ENCODE results near the gene MAP3K7. TPM values are rescaled to one million over a fixed set of nuclear protein-coding genes. Genes with fewer than 3 reads are reported as not detected.

The MAP3K7 gene
- total RNA-seq, 1 experiment from 2014 or later = 17.1 TPM

DNA sequence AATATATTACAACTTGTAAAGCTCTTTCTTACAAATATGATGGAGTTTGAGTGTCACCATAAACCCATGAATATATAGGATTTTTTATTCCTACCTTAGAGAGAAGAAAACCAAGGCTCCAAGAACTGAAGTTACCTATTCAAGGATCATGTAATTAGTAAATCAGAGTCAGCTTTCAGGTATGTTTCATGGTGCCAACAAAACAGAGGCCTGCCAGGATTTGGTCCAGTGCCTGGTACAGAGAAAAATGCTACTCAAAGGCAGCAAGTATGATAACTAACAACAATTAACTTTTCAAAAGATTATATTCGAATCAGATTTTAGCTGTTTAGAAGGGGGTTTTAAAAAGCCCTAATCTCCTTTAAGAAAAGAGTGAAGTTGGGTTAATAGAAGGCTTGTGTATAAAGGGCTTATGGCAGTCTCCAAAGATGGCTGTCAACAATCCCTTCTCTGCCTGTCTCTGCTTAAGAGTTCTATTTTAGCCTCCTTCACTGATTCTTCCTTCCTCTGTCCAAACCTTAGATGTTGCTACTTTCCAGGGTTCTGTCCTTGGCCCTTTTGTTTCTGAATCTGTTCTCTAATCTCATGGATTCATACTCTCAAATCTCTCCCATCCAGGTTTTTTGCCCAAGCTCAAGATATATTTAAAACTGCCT lies 7.8 kb downstream of the MAP3K7 start:
- no peak overlapping the region for H3K4me2 ChIP-seq (ENCODE audit: low read length)
- no peak for ATAC-seq
- H3K9me3 ChIP-seq (ENCODE audit: low read length) = no peaks in the 10 kb centered on the region
- no TSS peak for BruUV-seq (replicated peaks)
- H3K9ac ChIP-seq (ENCODE audit: low read length) = no peak overlapping the region
- no peaks in the 10 kb centered on the region for H3F3A ChIP-seq (ENCODE audit: low read length, unreplicated experiment)
- CTCF ChIA-PET = no interaction called here
- H2AFZ ChIP-seq (ENCODE audit: low read length) = no peak overlapping the region
- no peak for DNase-seq
- no peaks in the 10 kb centered on the region for H3K9me2 ChIP-seq (replicated peaks; ENCODE audit: low read length)
- H3K4me3 ChIP-seq (ENCODE audit: low read length) = no peak overlapping the region
- no peaks in the 10 kb centered on the region for H3K27me3 ChIP-seq (ENCODE audit: low read length)
- TF ChIP-seq EZH2phosphoT487 (IDR thresholded peaks at IDR 0.05; ENCODE audit: borderline replicate concordance, low read length) (no peak), EZH2 (IDR thresholded peaks at IDR 0.05; ENCODE audit: low read length, unreplicated experiment) (no peak)
- TF ChIP-seq, protein P1, sequence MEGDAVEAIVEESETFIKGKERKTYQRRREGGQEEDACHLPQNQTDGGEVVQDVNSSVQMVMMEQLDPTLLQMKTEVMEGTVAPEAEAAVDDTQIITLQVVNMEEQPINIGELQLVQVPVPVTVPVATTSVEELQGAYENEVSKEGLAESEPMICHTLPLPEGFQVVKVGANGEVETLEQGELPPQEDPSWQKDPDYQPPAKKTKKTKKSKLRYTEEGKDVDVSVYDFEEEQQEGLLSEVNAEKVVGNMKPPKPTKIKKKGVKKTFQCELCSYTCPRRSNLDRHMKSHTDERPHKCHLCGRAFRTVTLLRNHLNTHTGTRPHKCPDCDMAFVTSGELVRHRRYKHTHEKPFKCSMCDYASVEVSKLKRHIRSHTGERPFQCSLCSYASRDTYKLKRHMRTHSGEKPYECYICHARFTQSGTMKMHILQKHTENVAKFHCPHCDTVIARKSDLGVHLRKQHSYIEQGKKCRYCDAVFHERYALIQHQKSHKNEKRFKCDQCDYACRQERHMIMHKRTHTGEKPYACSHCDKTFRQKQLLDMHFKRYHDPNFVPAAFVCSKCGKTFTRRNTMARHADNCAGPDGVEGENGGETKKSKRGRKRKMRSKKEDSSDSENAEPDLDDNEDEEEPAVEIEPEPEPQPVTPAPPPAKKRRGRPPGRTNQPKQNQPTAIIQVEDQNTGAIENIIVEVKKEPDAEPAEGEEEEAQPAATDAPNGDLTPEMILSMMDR (conservative IDR thresholded peaks at IDR 0.05; ENCODE audit: low read depth, low read length) = no peak
- H3K36me3 ChIP-seq (ENCODE audit: low read depth, low read length) = no peaks in the 10 kb centered on the region; the same call in 1 of the 2 replicates
- intact Hi-C loops (cut with micrococcal nuclease) = no loop called here
- POLR2A ChIA-PET (ENCODE audit: unreplicated experiment) = no interaction called here
- no peak overlapping the region for H3K27ac ChIP-seq (ENCODE audit: low read length)
- peaks cover 9% of the 10 kb centered on the region; the same call in 1 of the 2 replicates for H4K20me1 ChIP-seq (ENCODE audit: low read length)
- peaks cover 75% of the 10 kb centered on the region for H3K79me2 ChIP-seq (ENCODE audit: low read length)
- 0 out of 2 replicates have a peak, but pooled peaks cover 4% of the 10 kb centered on the region for H3K4me1 ChIP-seq (ENCODE audit: insufficient read depth, low read length)

DNA sequence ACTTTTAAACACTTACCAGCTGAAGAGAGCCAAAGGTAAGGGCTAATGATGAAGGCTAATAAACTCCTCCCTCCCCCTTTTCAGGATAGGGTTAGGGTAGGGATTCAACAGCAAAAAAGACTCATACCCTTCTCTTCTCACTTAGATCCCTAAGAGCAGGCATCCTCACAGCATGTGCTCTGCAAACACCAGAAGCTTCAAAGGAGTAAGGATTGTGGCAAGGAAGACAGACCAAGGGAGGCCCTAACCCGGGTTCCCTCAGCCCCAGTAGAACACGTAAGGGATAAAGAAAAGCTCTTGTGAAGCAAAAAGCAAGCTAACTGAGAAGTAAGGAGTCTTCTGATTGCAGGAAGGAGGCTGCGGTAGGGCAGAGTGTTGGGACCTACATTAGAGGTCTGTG lies 11.6 kb downstream of the MAP3K7 start:
- Histone ChIP-seq H3K4me1 (ENCODE audit: insufficient read depth, low read length) (no peaks in the 10 kb centered on the region), H3K27me3 (ENCODE audit: low read length) (no peaks in the 10 kb centered on the region), H3K9me2 (replicated peaks; ENCODE audit: low read length) (no peaks in the 10 kb centered on the region), H2AFZ (ENCODE audit: low read length) (no peak overlapping the region), H3K27ac (ENCODE audit: low read length) (no peak overlapping the region), H3F3A (ENCODE audit: low read length, unreplicated experiment) (no peaks in the 10 kb centered on the region), H3K4me3 (ENCODE audit: low read length) (no peak overlapping the region), H3K9ac (ENCODE audit: low read length) (no peak overlapping the region), H4K20me1 (ENCODE audit: low read length) (0 out of 2 replicates have a peak, but pooled peaks cover 5% of the 10 kb centered on the region), H3K79me2 (ENCODE audit: low read length) (peaks cover 46% of the 10 kb centered on the region), H3K36me3 (ENCODE audit: low read depth, low read length) (no peaks in the 10 kb centered on the region; the same call in 1 of the 2 replicates), H3K4me2 (ENCODE audit: low read length) (no peak overlapping the region), H3K9me3 (ENCODE audit: low read length) (no peaks in the 10 kb centered on the region)
- no peak for ATAC-seq
- no TSS peak for BruUV-seq (replicated peaks)
- ChIA-PET CTCF (no interaction called here), POLR2A (ENCODE audit: unreplicated experiment) (no interaction called here)
- no peak for TF ChIP-seq EZH2phosphoT487 (IDR thresholded peaks at IDR 0.05; ENCODE audit: borderline replicate concordance, low read length)
- TF ChIP-seq EZH2 (IDR thresholded peaks at IDR 0.05; ENCODE audit: low read length, unreplicated experiment) = no peak
- TF ChIP-seq, protein P1 (conservative IDR thresholded peaks at IDR 0.05; ENCODE audit: low read depth, low read length) = no peak
- intact Hi-C loops (cut with micrococcal nuclease) = no loop called here
- no peak for DNase-seq

DNA sequence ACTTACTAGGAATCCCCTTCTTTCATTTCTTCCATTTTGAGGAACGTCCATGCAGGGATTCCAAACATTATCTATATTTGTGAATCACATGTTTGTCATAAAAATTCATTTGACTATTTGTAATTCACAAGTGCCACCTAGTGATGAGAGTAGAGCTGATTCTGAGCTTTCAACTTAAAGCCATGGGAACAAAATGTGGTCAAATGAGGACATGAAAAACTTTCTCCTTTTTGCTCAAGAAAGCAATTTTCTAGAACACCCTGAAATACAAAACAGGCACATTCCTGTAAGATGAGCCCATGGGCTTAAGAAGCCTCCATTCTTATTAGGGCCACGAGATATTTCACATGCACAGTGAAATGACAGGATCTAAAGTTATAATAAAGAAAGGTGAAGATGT lies 12.3 kb downstream of the MAP3K7 start:
- BruUV-seq (replicated peaks) = no TSS peak
- Histone ChIP-seq H2AFZ (ENCODE audit: low read length) (no peak overlapping the region), H3K27ac (ENCODE audit: low read length) (no peak overlapping the region), H3K9me2 (replicated peaks; ENCODE audit: low read length) (no peaks in the 10 kb centered on the region), H3K4me1 (ENCODE audit: insufficient read depth, low read length) (no peaks in the 10 kb centered on the region), H3K4me2 (ENCODE audit: low read length) (no peak overlapping the region), H3K36me3 (ENCODE audit: low read depth, low read length) (no peaks in the 10 kb centered on the region; the same call in 1 of the 2 replicates), H4K20me1 (ENCODE audit: low read length) (0 out of 2 replicates have a peak, but pooled peaks cover 5% of the 10 kb centered on the region), H3K79me2 (ENCODE audit: low read length) (peaks cover 39% of the 10 kb centered on the region), H3K9me3 (ENCODE audit: low read length) (no peaks in the 10 kb centered on the region), H3F3A (ENCODE audit: low read length, unreplicated experiment) (no peaks in the 10 kb centered on the region), H3K4me3 (ENCODE audit: low read length) (no peak overlapping the region), H3K27me3 (ENCODE audit: low read length) (no peaks in the 10 kb centered on the region), H3K9ac (ENCODE audit: low read length) (no peak overlapping the region)
- DNase-seq (peak; percentile 30), ATAC-seq (no peak)
- CTCF ChIA-PET = no interaction called here
- POLR2A ChIA-PET (ENCODE audit: unreplicated experiment) = interaction anchor here (0.6 kb wide), 1 partner anchor 943 kb away, joined by 3 read pairs; no protein-coding TSS in a partner anchor
- TF ChIP-seq EZH2phosphoT487 (IDR thresholded peaks at IDR 0.05; ENCODE audit: borderline replicate concordance, low read length) (no peak), EZH2 (IDR thresholded peaks at IDR 0.05; ENCODE audit: low read length, unreplicated experiment) (no peak)
- TF ChIP-seq, protein P1 (conservative IDR thresholded peaks at IDR 0.05; ENCODE audit: low read depth, low read length) = peak; percentile 45; the same call in 1 of the 2 replicates
- intact Hi-C loops (cut with micrococcal nuclease) = no loop called here
